Prostate gland (tissue), 2 donors: ENCODE data around the gene ZC3H18. TPM values are rescaled to one million over a fixed set of nuclear protein-coding genes. Genes with fewer than 3 reads are reported as not detected.

Experiments
- DNase-seq: peaks from one replicate; pipeline ENCODE4 v3.0.0-alpha.2; 2019; ENCODE audit warnings: low spot score
- H3K27ac ChIP-seq, 2 donors: fragments of 200-600 bp; sonication (generic); 2 replicates each; pipeline ENCODE4 v1.5.1; 2017 to 2019
- H3K27me3 ChIP-seq: fragments of 200-600 bp; sonication (generic); replicated peaks from 2 replicates; pipeline ENCODE4 v1.5.1; 2019; ENCODE audit not compliant: insufficient read depth
- H3K36me3 ChIP-seq, 2 donors: fragments of 200-600 bp; sonication (generic); 1 replicate in 1 of 2; 2 replicates in 1 of 2; pipeline versions ENCODE4 v1.5.1 to v1.8.1; 2017 to 2019
- H3K4me1 ChIP-seq: fragments of 200-600 bp; sonication (generic); replicated peaks from 2 replicates; pipeline ENCODE4 v1.5.1; 2019
- H3K4me3 ChIP-seq, 2 donors: fragments of 200-600 bp; sonication (generic); 2 replicates each; pipeline ENCODE4 v1.5.1; 2017 to 2019
- H3K9me3 ChIP-seq: fragments of 200-600 bp; sonication (generic); 2 replicates; pipeline ENCODE4 v1.5.1; 2017
- CTCF ChIP-seq, 4 experiments: fragments of 200-600 bp in 2 of 4; fragments of 450-650 bp in 2 of 4; sonication (generic) in 2 of 4; IDR thresholded peaks; 1 replicate in 3 of 4; 2 replicates in 1 of 4; pipeline ENCODE4 v1.5.1; 2016 to 2019; ENCODE audit warnings: antibody characterized with exemption in 4 of 4, mild to moderate bottlenecking in 2 of 4, moderate library complexity in 2 of 4
- POLR2A ChIP-seq: fragments of 450-650 bp; IDR thresholded peaks from one replicate; pipeline ENCODE4 v1.6.1; 2016; ENCODE audit warnings: antibody characterized with exemption, mild to moderate bottlenecking
- POLR2AphosphoS5 ChIP-seq: sonication (generic); formaldehyde crosslinking; IDR thresholded peaks from one replicate; pipeline ENCODE4 v1.6.1; 2017; ENCODE audit warnings: antibody characterized with exemption
- WGBS: methylation state at CpG from one replicate; pipeline ENCODE4 v1.1.5; 2018; 5-methylcytosine and 5-hydroxymethylcytosine counted together
- intact Hi-C: fragments of 100-400 bp; cut with DNase I; formaldehyde crosslinking; loops from one replicate; pipeline ENCODE4 v1.14.2; 2022
- total RNA-seq, 2 donors: library from RNA; depleted of rRNA; stranded (reverse); fragments of >200 nt; gene quantifications; one replicate each; pipeline ENCODE4 v1.1.0, GENCODE V29; 2016

Gene ZC3H18
- 10 to 100 TPM; 26.7 to 50.7 TPM for total RNA-seq

DNA sequence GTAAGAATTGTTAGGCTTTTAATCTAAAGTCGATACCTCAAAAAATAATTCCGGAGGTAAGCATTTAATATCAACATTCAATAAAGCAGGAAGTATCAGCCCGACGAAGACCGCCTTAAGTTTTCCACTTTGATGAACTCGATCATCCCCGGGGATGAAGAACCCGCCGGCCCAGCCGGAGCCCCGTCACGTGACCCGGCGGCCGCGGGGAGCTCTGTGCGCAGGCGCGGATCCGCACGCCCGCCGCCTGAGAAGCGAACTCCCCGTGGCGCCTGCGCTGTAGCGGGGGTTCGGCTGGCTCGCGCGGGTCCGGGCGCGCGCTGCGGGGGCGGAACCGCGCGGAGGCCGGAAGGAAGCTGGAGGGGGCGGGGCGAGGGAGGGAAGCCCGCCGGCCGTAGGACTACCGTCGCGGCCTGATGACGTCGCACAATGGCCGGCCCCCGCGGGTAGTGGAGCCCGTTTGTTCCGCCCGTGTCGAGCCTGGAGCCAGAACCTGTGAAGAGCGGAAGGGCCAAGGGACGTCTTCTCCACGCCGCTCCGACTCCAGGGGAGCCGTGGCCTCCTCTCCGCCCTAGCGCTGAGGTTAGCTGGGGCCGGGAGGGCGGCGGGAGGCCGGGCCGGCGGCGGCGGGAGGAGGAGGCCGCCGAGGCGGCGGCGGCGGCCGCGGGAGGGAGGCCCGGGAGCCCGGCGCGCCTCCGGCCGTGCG is at the start of gene ZC3H18:
Gene ZC3H18 (plus strand): TSS at position 419 of the 706 bp plus-strand sequence. CDS start 6,721 bp downstream, outside the sequence.
- peak within 1 kb of the TSS; percentile 85 to 86 for H3K4me3 ChIP-seq
- peak within 1 kb of the TSS; percentile 58 to 68 for H3K27ac ChIP-seq
- no peaks in the 10 kb centered on the region for H3K36me3 ChIP-seq
- under 1% methylated on average over 67 of the region's 90 CpGs for WGBS
- peak; percentile 51 for TF ChIP-seq POLR2A
- TF ChIP-seq POLR2AphosphoS5 = peak; percentile 87
- peak in 2 of 4 experiments; percentile 18 to 25 for TF ChIP-seq CTCF (IDR thresholded peaks at IDR 0.05)
- peak; percentile 96 for DNase-seq
- intact Hi-C loops = loop anchor here (2.0 to 10.0 kb wide), 2 partner anchors 93 to 125 kb away; partner anchors contain the start of gene MVD
- H3K4me1 ChIP-seq = peaks cover 8% of the 10 kb centered on the region
- H3K9me3 ChIP-seq = no peaks in the 10 kb centered on the region
- H3K27me3 ChIP-seq = no peaks in the 10 kb centered on the region

GRCh38 chr16:88521674-88522073 is 48.5 kb upstream of the ZC3H18 start:
- no peak for TF ChIP-seq POLR2AphosphoS5
- TF ChIP-seq CTCF (IDR thresholded peaks at IDR 0.05) = no peak
- TF ChIP-seq POLR2A = no peak
- WGBS = 66% methylated on average over 9 of the region's 9 CpGs
- H3K36me3 ChIP-seq = no peaks in the 10 kb centered on the region
- H3K27me3 ChIP-seq = no peaks in the 10 kb centered on the region
- DNase-seq = no peak
- no peak overlapping the region for H3K4me3 ChIP-seq
- no peaks in the 10 kb centered on the region for H3K4me1 ChIP-seq
- no peaks in the 10 kb centered on the region for H3K9me3 ChIP-seq
- intact Hi-C loops = no loop called here
- no peak overlapping the region for H3K27ac ChIP-seq

DNA sequence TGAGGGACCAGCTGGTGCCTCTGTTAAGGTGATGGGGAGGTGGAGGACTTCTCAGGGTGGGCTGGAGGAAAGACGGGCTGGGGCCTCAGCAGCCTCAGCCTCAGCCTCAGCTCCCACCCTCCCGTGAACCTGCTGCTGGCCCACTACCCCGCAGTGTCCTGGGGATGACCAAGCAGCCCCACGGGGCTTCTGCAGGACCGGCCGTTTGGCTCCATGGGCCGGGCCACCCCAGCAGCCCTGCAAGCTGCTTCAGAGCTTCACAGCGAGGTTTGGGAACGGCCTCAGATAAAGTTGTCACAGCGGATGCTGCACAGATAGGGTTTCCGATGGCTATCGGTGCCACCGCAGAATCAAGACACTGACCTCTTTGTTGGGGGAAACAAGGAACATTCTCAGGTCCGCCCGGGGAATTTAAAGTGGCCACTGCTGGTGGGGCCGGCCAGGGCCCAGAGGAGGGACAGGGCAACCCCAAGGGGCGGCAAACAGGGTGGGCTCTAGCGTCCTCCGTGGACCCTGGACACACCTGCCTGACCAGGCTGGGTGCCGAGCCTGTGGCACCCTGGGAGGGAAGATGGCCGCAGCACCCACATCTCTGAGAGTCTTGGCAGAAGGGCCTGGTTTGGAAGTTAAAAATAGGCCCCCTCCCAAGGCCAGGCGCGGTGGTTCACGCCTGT is 47.8 kb upstream of the ZC3H18 start:
- intact Hi-C loops = no loop called here
- Histone ChIP-seq H3K36me3 (no peaks in the 10 kb centered on the region), H3K9me3 (no peaks in the 10 kb centered on the region), H3K4me3 (no peak overlapping the region), H3K27me3 (no peaks in the 10 kb centered on the region), H3K4me1 (no peaks in the 10 kb centered on the region), H3K27ac (no peak overlapping the region)
- TF ChIP-seq POLR2A (no peak), CTCF (IDR thresholded peaks at IDR 0.05) (no peak), POLR2AphosphoS5 (no peak)
- 79% methylated on average over 24 of the region's 24 CpGs for WGBS
- no peak for DNase-seq

DNA sequence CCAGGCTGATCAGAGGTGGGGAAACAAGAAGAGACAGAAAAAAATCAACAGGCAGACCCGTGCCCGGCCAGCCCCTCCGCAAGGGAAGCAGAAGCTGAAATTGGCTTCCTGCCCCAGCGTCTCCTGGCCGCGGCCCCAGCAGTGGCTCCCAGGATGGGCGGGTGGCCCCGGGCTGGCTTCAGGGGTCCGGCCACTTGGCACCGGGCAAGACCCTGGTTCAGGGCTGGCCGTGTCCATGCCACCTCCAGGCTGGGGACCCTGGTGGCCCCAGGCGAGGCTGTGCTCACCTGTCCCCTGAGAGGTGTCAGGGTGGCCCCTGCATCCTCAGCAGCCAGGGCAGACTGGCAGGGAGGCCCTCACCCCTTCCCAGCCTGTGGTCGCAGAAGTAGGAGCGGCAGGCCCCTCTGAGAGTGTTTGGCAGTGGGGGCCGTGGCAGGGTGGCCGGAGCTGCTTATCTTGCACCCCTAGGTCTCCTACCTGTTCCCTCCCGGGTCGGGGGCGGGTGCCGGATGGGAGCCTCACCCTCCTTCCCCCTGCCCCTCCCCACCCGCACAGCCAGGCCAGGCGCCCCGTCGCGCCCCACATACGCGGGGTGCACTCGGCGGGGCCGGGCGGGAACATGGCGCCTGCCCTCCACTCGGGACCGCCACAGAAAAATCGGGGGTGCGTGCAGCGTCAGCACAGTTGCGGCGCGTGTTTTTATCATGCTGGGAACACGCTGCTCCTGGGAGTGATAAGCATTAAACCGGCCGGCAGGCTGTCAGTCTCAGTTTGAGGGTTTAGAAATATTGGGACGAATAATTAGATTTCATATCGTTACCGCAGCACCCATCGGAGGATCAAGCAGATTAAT is 46.7 kb upstream of the ZC3H18 start:
- DNase-seq = no peak
- intact Hi-C loops = no loop called here
- Histone ChIP-seq H3K36me3 (no peaks in the 10 kb centered on the region), H3K4me3 (no peak overlapping the region), H3K4me1 (no peaks in the 10 kb centered on the region), H3K9me3 (no peaks in the 10 kb centered on the region), H3K27ac (no peak overlapping the region), H3K27me3 (no peaks in the 10 kb centered on the region)
- WGBS = 53% methylated on average over 42 of the region's 47 CpGs
- no peak for TF ChIP-seq POLR2AphosphoS5
- no peak for TF ChIP-seq POLR2A
- no peak for TF ChIP-seq CTCF (IDR thresholded peaks at IDR 0.05)
